Mucosa of rectum (tissue), 2 donors: ENCODE measurements around the gene ZNF211.

Experiments
- H3K27ac ChIP-seq, 2 donors: one replicate each; pipeline ENCODE4 v1.7.0; 2013; ENCODE audit warnings: inconsistent platforms in 2 of 2, low read depth in 2 of 2, low read length in 2 of 2
- H3K27me3 ChIP-seq, 2 donors: one replicate each; pipeline ENCODE4 v1.7.0; 2013; ENCODE audit warnings: low read length in 2 of 2; ENCODE audit not compliant: control insufficient read depth in 2 of 2, insufficient read depth in 2 of 2
- H3K36me3 ChIP-seq, 2 donors: one replicate each; pipeline ENCODE4 v1.7.0; 2013; ENCODE audit warnings: low read length in 2 of 2; ENCODE audit not compliant: control insufficient read depth in 2 of 2, insufficient read depth in 2 of 2
- H3K4me1 ChIP-seq, 2 donors: one replicate each; pipeline ENCODE4 v1.7.0; 2013; ENCODE audit warnings: low read length in 2 of 2, mild to moderate bottlenecking in 1 of 2; ENCODE audit not compliant: control insufficient read depth in 2 of 2, insufficient read depth in 2 of 2
- H3K4me3 ChIP-seq, 2 donors: one replicate each; pipeline ENCODE4 v1.7.0; 2013; ENCODE audit warnings: low read length in 2 of 2
- H3K9ac ChIP-seq, 2 donors: one replicate each; pipeline ENCODE4 v1.7.0; 2013; ENCODE audit warnings: low read length in 2 of 2, low read depth in 1 of 2, mild to moderate bottlenecking in 1 of 2
- H3K9me3 ChIP-seq, 2 donors: one replicate each; pipeline ENCODE4 v1.7.0; 2013; ENCODE audit warnings: low read length in 2 of 2; ENCODE audit not compliant: control insufficient read depth in 2 of 2
- donor health status: healthy.
- donor health status: Normal muscosa, but diverticular disease.

ZNF211 gene

GRCh38 chr19:57620673-57621348 is 12.2 kb upstream of the ZNF211 start:
- H3K27me3 ChIP-seq, result no peaks in the 10 kb centered on the region
- H3K4me1 ChIP-seq, result no peaks in the 10 kb centered on the region
- H3K9me3 ChIP-seq, result peaks cover 82 to 88% of the 10 kb centered on the region in 2 donors
- peak overlapping the region in 1 of 2 donors; percentile 14 for H3K4me3 ChIP-seq
- peaks cover 59 to 77% of the 10 kb centered on the region in 2 donors for H3K36me3 ChIP-seq
- no peak overlapping the region for H3K9ac ChIP-seq
- H3K27ac ChIP-seq, result no peak overlapping the region

GRCh38 chr19:57623091-57623490 is 9.9 kb upstream of the ZNF211 start:
- Histone ChIP-seq H3K9me3 (peaks cover 59 to 67% of the 10 kb centered on the region in 2 donors), H3K4me3 (no peak overlapping the region), H3K9ac (no peak overlapping the region), H3K36me3 (peaks cover 41 to 55% of the 10 kb centered on the region in 2 donors), H3K27me3 (no peaks in the 10 kb centered on the region), H3K27ac (no peak overlapping the region), H3K4me1 (no peaks in the 10 kb centered on the region)

GRCh38 chr19:57633832-57634131 is 814 bp downstream of the ZNF211 start:
- peaks cover 14 to 20% of the 10 kb centered on the region in 2 donors for H3K9me3 ChIP-seq

GRCh38 chr19:57637379-57637778 is 4.4 kb downstream of the ZNF211 start:
- H3K4me1 ChIP-seq, result peaks cover 5 to 7% of the 10 kb centered on the region in 2 donors

More at GRCh38 chr19:57633832-57634131, 814 bp downstream of the ZNF211 start:
- Histone ChIP-seq H3K36me3 (peaks cover 14 to 30% of the 10 kb centered on the region in 2 donors), H3K27me3 (no peaks in the 10 kb centered on the region), H3K4me1 (peaks cover 5 to 7% of the 10 kb centered on the region in 2 donors), H3K9ac (peak overlapping the region; percentile 82 to 88), H3K27ac (no peak overlapping the region), H3K4me3 (peak overlapping the region; percentile 85 to 98)

GRCh38 chr19:57641715-57642234 is 8.8 kb downstream of the ZNF211 start:
- no peak overlapping the region for H3K27ac ChIP-seq
- peak overlapping the region; percentile 5 to 31 for H3K4me3 ChIP-seq

More at GRCh38 chr19:57637379-57637778, 4.4 kb downstream of the ZNF211 start:
- no peaks in the 10 kb centered on the region for H3K27me3 ChIP-seq
- H3K9me3 ChIP-seq, result peaks cover 43 to 44% of the 10 kb centered on the region in 2 donors
- no peak overlapping the region for H3K9ac ChIP-seq
- no peak overlapping the region for H3K27ac ChIP-seq
- no peak overlapping the region for H3K4me3 ChIP-seq
- H3K36me3 ChIP-seq, result peaks cover 43 to 63% of the 10 kb centered on the region in 2 donors

GRCh38 chr19:57642396-57643046 is 9.6 kb downstream of the ZNF211 start:
- no peak overlapping the region for H3K9ac ChIP-seq
- H3K27me3 ChIP-seq, result no peaks in the 10 kb centered on the region
- H3K4me3 ChIP-seq, result peak overlapping the region in 1 of 2 donors; percentile 31
- peaks cover 39 to 49% of the 10 kb centered on the region in 2 donors for H3K36me3 ChIP-seq
- no peak overlapping the region for H3K27ac ChIP-seq
- H3K9me3 ChIP-seq, result peaks cover 38 to 40% of the 10 kb centered on the region in 2 donors
- no peaks in the 10 kb centered on the region for H3K4me1 ChIP-seq

More at GRCh38 chr19:57641715-57642234, 8.8 kb downstream of the ZNF211 start:
- peaks cover 42 to 47% of the 10 kb centered on the region in 2 donors for H3K9me3 ChIP-seq
- peaks cover 44 to 56% of the 10 kb centered on the region in 2 donors for H3K36me3 ChIP-seq
- H3K27me3 ChIP-seq, result no peaks in the 10 kb centered on the region
- no peak overlapping the region for H3K9ac ChIP-seq
- no peaks in the 10 kb centered on the region for H3K4me1 ChIP-seq

- peaks cover 34 to 37% of the 10 kb centered on the region in 2 donors for H3K9me3 ChIP-seq
- no peak overlapping the region for H3K4me3 ChIP-seq
- no peak overlapping the region for H3K9ac ChIP-seq
- H3K36me3 ChIP-seq, result peaks cover 33 to 44% of the 10 kb centered on the region in 2 donors
- H3K27ac ChIP-seq, result no peak overlapping the region
- H3K4me1 ChIP-seq, result no peaks in the 10 kb centered on the region
- H3K27me3 ChIP-seq, result no peaks in the 10 kb centered on the region
Observed at GRCh38 chr19:57643734-57644133, 10.8 kb downstream of the ZNF211 start.

- Histone ChIP-seq H3K4me3 (no peak overlapping the region), H3K4me1 (no peaks in the 10 kb centered on the region)
Observed at GRCh38 chr19:57648331-57649003, 15.5 kb downstream of the ZNF211 start.

GRCh38 chr19:57651654-57651996 is 18.7 kb downstream of the ZNF211 start:
- Histone ChIP-seq H3K36me3 (no peaks in the 10 kb centered on the region), H3K9ac (no peak overlapping the region), H3K27me3 (no peaks in the 10 kb centered on the region), H3K4me3 (no peak overlapping the region), H3K27ac (no peak overlapping the region), H3K4me1 (no peaks in the 10 kb centered on the region), H3K9me3 (peaks cover 0 to 3% of the 10 kb centered on the region in 2 donors)

More at GRCh38 chr19:57648331-57649003, 15.5 kb downstream of the ZNF211 start:
- Histone ChIP-seq H3K27ac (no peak overlapping the region), H3K36me3 (peaks cover 0 to under 1% of the 10 kb centered on the region in 2 donors), H3K9ac (no peak overlapping the region), H3K27me3 (no peaks in the 10 kb centered on the region), H3K9me3 (peaks cover under 1 to 3% of the 10 kb centered on the region in 2 donors)

GRCh38 chr19:57653689-57654088 is 20.7 kb downstream of the ZNF211 start:
- Histone ChIP-seq H3K36me3 (no peaks in the 10 kb centered on the region), H3K9me3 (no peaks in the 10 kb centered on the region), H3K27me3 (no peaks in the 10 kb centered on the region), H3K4me1 (no peaks in the 10 kb centered on the region), H3K4me3 (no peak overlapping the region), H3K9ac (no peak overlapping the region), H3K27ac (no peak overlapping the region)
